ENCODE measurements around the gene LIMS1. TPM values are rescaled to one million over a fixed set of nuclear protein-coding genes. Genes with fewer than 3 reads are reported as not detected.

LIMS1 gene
- total RNA-seq, 1 experiment from 2014 or later, result 56.2 TPM

DNA sequence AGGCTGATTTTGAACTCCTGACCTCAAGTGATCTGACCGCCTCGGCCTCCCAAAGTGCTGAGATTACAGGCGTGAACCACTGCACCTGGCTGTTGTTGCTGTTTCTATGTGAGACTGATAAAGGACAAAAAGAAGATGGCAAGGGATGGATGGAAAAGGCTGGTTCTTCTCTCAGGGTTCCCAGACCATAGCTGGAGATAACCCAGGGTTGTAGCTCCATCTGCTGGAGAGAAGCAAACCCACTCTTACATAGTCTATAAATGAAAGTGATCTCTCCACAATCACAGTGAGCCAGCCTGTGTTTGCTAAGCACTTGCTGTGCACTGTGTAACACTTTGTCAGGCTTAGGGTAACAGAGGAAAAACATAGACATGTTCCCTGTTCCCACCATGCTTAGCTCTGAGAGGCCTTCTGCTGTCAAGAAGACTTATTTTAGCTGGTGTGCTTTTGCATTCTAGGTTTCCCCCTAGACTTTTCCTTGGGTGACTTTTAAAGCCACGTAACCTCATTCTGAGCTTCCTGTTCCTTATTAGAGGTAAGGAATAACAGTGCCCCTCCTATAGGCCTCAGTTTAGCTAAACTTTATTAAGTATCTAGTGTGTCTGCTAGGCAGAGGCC is 49.7 kb downstream of the LIMS1 start:
- no peak overlapping the region for H3K27ac ChIP-seq (ENCODE audit: low read depth, low read length)
- DNase-seq (ENCODE audit: low read depth, low spot score), result no peak
- H3K9me3 ChIP-seq (ENCODE audit: control insufficient read depth in 1 of 2, insufficient read depth in 1 of 2, low read depth in 1 of 2, low read length in 2 of 2), result no peaks in the 10 kb centered on the region

DNA sequence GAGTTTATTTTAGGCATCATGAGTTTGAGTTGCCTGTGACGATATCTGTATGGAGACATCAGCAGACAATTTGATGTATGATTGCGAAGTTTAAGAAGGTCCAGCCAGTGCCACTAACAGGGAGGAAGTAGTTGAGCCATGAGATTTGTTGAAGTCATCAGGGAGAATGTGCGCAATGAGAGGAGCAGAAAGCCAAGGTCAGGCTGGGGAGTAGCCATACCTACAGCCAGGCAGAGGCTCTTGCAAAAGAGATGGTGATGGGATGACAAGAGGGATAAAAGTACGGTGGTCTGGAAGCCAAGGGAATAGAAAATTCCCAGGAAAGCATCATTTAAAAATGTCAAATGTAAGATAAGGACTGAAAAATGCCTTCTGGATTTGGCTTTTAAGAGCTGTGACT is 51.2 kb downstream of the LIMS1 start:
- H3K79me2 ChIP-seq (ENCODE audit: insufficient read depth, low read length), result peaks cover 61% of the 10 kb centered on the region
- no peak overlapping the region for H3K9ac ChIP-seq (ENCODE audit: low read length)
- H3K36me3 ChIP-seq (ENCODE audit: control insufficient read depth in 1 of 2, insufficient read depth in 2 of 2, low read length in 2 of 2), result no peaks in the 10 kb centered on the region
- no peak overlapping the region for H3K27ac ChIP-seq (ENCODE audit: low read depth, low read length)
- H3K9me2 ChIP-seq (ENCODE audit: insufficient read depth), result no peaks in the 10 kb centered on the region
- ChIA-PET RAD21 (ENCODE audit: low non-redundant PET in 1 of 2, low total read pairs in 2 of 2, uncharacterized antibody in 2 of 2, unreplicated experiment in 2 of 2) (no interaction called here), POLR2A (no interaction called here), CTCF (no interaction called here)
- intact Hi-C loops (cut with micrococcal nuclease), result loop anchor here (2.0 to 10.0 kb wide), 2 partner anchors 169 to 651 kb away; no protein-coding TSS in a partner anchor
- ATAC-seq, result no peak
- DNase-seq (ENCODE audit: low read depth, low spot score), result no peak
- no peaks in the 10 kb centered on the region for H3K9me3 ChIP-seq (ENCODE audit: control insufficient read depth in 1 of 2, insufficient read depth in 1 of 2, low read depth in 1 of 2, low read length in 2 of 2)
- no TSS peak for BruUV-seq (replicated peaks)
- no peak overlapping the region for H2AFZ ChIP-seq (ENCODE audit: low read depth, low read length, poor library complexity, severe bottlenecking)
- H3K27me3 ChIP-seq (ENCODE audit: insufficient read depth, low read length), result no peaks in the 10 kb centered on the region
- H3K4me2 ChIP-seq (ENCODE audit: low read length), result no peak overlapping the region
- TF ChIP-seq JUND (IDR thresholded peaks at IDR 0.05) (no peak), EGR1 (IDR thresholded peaks at IDR 0.05; ENCODE audit: low read depth) (no peak), YY1 (IDR thresholded peaks at IDR 0.05; ENCODE audit: extremely low read depth, insufficient replicate concordance, low read depth, low read length) (no peak)
- peaks cover 0 to 16% of the 10 kb centered on the region in 2 experiments; a peak in 1 of 4 replicates for H3K4me1 ChIP-seq (ENCODE audit: control insufficient read depth in 1 of 2, insufficient read depth in 2 of 2, low read length in 2 of 2)
- no peak overlapping the region for H3K4me3 ChIP-seq (replicated peaks in 1 of 2; ENCODE audit: low read depth in 1 of 2, low read length in 2 of 2)
- H4K20me1 ChIP-seq (ENCODE audit: insufficient read depth), result no peaks in the 10 kb centered on the region

More for the DNA sequence above, 49.7 kb downstream of the LIMS1 start:
- H4K20me1 ChIP-seq (ENCODE audit: insufficient read depth), result no peaks in the 10 kb centered on the region
- intact Hi-C loops (cut with micrococcal nuclease), result loop anchor here (1.0 to 10.0 kb wide), 6 partner anchors 167 to 1947 kb away; no protein-coding TSS in a partner anchor
- peaks cover 0 to 16% of the 10 kb centered on the region in 2 experiments; a peak in 1 of 4 replicates for H3K4me1 ChIP-seq (ENCODE audit: control insufficient read depth in 1 of 2, insufficient read depth in 2 of 2, low read length in 2 of 2)
- TF ChIP-seq, protein P1, sequence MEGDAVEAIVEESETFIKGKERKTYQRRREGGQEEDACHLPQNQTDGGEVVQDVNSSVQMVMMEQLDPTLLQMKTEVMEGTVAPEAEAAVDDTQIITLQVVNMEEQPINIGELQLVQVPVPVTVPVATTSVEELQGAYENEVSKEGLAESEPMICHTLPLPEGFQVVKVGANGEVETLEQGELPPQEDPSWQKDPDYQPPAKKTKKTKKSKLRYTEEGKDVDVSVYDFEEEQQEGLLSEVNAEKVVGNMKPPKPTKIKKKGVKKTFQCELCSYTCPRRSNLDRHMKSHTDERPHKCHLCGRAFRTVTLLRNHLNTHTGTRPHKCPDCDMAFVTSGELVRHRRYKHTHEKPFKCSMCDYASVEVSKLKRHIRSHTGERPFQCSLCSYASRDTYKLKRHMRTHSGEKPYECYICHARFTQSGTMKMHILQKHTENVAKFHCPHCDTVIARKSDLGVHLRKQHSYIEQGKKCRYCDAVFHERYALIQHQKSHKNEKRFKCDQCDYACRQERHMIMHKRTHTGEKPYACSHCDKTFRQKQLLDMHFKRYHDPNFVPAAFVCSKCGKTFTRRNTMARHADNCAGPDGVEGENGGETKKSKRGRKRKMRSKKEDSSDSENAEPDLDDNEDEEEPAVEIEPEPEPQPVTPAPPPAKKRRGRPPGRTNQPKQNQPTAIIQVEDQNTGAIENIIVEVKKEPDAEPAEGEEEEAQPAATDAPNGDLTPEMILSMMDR (IDR thresholded peaks at IDR 0.05 in 2 of 3, conservative IDR thresholded peaks at IDR 0.05 in 1 of 3; ENCODE audit: borderline replicate concordance in 1 of 3, insufficient read depth in 1 of 3, low read depth in 2 of 3, low read length in 2 of 3), result peak; percentile 70 to 79 (median 71); a peak in 5 of 6 replicates
- TF ChIP-seq FOSL1 (IDR thresholded peaks at IDR 0.05; ENCODE audit: low read depth), result no peak
- TF ChIP-seq RAD21 (IDR thresholded peaks at IDR 0.05; ENCODE audit: low read depth), result peak; percentile 89
- H3K9ac ChIP-seq (ENCODE audit: low read length), result no peak overlapping the region
- ATAC-seq, result peak; percentile 96
- RAD21 ChIA-PET (ENCODE audit: low non-redundant PET in 1 of 2, low total read pairs in 2 of 2, uncharacterized antibody in 2 of 2, unreplicated experiment in 2 of 2), result interaction anchor here in 1 of 2 experiments (1.0 to 1.2 kb wide), 2 partner anchors 52 to 368 kb away, joined by 4 read pairs; no protein-coding TSS in a partner anchor
- CTCF ChIA-PET, result interaction anchor here (0.6 to 1.8 kb wide), 11 partner anchors 8 to 399 kb away, joined by 3 to 14 read pairs (median 7); no protein-coding TSS in a partner anchor
- no peak overlapping the region for H3K4me3 ChIP-seq (replicated peaks in 1 of 2; ENCODE audit: low read depth in 1 of 2, low read length in 2 of 2)
- H3K9me2 ChIP-seq (ENCODE audit: insufficient read depth), result no peaks in the 10 kb centered on the region
- POLR2A ChIA-PET, result no interaction called here
- H3K4me2 ChIP-seq (ENCODE audit: low read length), result no peak overlapping the region
- no peak overlapping the region for H2AFZ ChIP-seq (ENCODE audit: low read depth, low read length, poor library complexity, severe bottlenecking)
- no peaks in the 10 kb centered on the region for H3K36me3 ChIP-seq (ENCODE audit: control insufficient read depth in 1 of 2, insufficient read depth in 2 of 2, low read length in 2 of 2)
- no peaks in the 10 kb centered on the region for H3K27me3 ChIP-seq (ENCODE audit: insufficient read depth, low read length)
- H3K79me2 ChIP-seq (ENCODE audit: insufficient read depth, low read length), result peaks cover 56% of the 10 kb centered on the region
- no TSS peak for BruUV-seq (replicated peaks)
